ENCODE results near the gene ZNF804A. TPM values are rescaled to one million over a fixed set of nuclear protein-coding genes. Genes with fewer than 3 reads are reported as not detected.
"Not testable (repeated sequence)": the region's sequence is repeated elsewhere in the genome, so short reads cannot be mapped to it uniquely, and the experiment has no call there.

Gene ZNF804A
- total RNA-seq, 2 experiments from 2014 or later: not detected

DNA sequence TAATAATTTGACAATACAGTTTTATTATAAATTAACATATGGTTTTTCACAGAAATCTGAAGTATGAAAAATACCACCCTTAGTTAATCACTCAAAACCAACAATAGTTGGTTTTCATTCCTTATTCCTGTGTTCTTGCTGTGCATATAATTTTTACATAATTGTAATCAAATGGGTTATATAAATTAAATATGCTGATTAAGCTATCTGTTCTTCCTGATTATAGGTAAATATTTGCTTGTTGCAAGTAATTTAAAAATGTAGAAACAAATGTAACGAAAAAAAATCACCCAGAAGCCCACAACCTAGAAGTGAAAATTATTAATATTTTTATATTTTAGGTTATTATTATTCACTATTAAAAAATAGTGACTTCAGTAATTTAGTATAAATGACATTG is 98.3 kb downstream of the ZNF804A start:
- Mint-ChIP-seq H3K9me3 (ENCODE audit: low read depth) (no peaks in the 10 kb centered on the region), H3K27me3 (no peaks in the 10 kb centered on the region), H3K27ac (no peak overlapping the region), H3K36me3 (no peaks in the 10 kb centered on the region), H3K4me1 (no peaks in the 10 kb centered on the region), H3K4me3 (no peak overlapping the region)
- CTCF ChIA-PET: no interaction called here
- no peak for DNase-seq
- ATAC-seq: no peak

DNA sequence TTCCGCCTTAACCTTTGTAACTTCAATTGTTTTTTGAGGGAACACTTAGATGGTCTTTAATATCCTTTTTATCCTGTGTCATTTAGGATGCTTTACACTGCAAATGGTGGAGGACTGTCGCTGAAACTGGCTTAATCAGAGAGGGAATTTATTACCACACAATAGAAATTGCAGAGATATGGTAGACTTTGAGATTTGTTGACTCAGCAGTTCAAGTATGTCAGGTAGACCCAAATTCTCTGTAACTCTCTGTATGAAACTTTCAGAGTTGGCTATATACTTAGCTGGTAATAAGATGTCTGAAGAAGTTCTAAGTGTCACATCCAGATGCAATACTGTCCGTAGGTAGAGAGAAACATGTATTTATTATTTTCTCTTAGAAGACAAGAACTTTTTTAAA is 100.1 kb downstream of the ZNF804A start:
- no peaks in the 10 kb centered on the region for H3K27me3 Mint-ChIP-seq
- H3K27ac Mint-ChIP-seq: no peak overlapping the region
- CTCF ChIA-PET: no interaction called here
- H3K4me1 Mint-ChIP-seq: no peaks in the 10 kb centered on the region
- DNase-seq (no peak), ATAC-seq (no peak)
- H3K36me3 Mint-ChIP-seq: no peaks in the 10 kb centered on the region
- no peaks in the 10 kb centered on the region for H3K9me3 Mint-ChIP-seq (ENCODE audit: low read depth)
- H3K4me3 Mint-ChIP-seq: no peak overlapping the region

DNA sequence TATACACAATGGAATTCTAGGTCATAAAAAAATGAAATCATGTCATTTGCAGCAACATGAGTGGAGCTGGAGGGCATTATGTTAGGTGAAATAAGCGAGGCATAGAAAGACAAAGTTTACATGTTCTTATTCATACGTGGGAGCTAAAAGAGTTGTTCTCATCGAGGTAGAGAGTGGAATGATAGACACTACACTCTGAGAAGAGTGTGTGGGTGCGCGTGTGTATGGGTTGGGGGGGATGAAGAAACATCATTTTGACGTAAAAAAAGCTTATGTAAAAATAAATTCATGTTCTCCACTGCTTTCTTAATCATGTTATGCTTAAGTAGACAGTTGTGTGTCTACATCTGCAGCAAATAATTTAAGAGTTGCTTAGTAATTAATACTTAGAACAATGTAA is 123.6 kb downstream of the ZNF804A start:
- DNase-seq (no peak), ATAC-seq (no peak)
- Mint-ChIP-seq H3K27me3 (no peaks in the 10 kb centered on the region), H3K36me3 (no peaks in the 10 kb centered on the region), H3K4me1 (no peaks in the 10 kb centered on the region), H3K9me3 (ENCODE audit: low read depth) (peaks cover 18% of the 10 kb centered on the region), H3K27ac (no peak overlapping the region), H3K4me3 (no peak overlapping the region)
- CTCF ChIA-PET: no interaction called here

DNA sequence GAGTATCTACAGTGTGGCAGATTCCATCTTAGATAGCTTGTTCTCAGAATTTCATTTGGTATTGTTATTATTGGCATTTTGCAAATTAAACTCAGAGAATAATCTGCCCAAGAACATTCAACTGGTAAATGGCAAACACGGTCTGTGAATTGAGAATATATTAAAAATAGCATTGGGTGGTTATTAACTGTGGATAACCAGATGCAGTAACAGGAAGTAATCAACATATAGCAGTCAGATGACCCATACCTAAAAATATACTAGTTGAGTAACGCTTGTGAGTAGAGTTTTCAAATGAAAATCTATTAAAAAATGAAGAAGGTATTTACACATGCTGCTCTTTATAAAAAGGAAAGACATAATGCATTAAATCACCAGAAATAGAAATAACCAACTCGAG is 129.5 kb downstream of the ZNF804A start:
- no peak overlapping the region for H3K27ac Mint-ChIP-seq
- ATAC-seq (no peak), DNase-seq (no peak)
- CTCF ChIA-PET: no interaction called here
- no peaks in the 10 kb centered on the region for H3K36me3 Mint-ChIP-seq
- H3K4me1 Mint-ChIP-seq: no peaks in the 10 kb centered on the region
- H3K9me3 Mint-ChIP-seq (ENCODE audit: low read depth): peaks cover 5% of the 10 kb centered on the region
- no peaks in the 10 kb centered on the region for H3K27me3 Mint-ChIP-seq
- H3K4me3 Mint-ChIP-seq: no peak overlapping the region

- Mint-ChIP-seq H3K4me3 (no peak overlapping the region), H3K36me3 (no peaks in the 10 kb centered on the region), H3K27ac (no peak overlapping the region), H3K4me1 (no peaks in the 10 kb centered on the region), H3K9me3 (ENCODE audit: low read depth) (peaks cover 5% of the 10 kb centered on the region), H3K27me3 (no peaks in the 10 kb centered on the region)
- no peak for ATAC-seq
- CTCF ChIA-PET: no interaction called here
- no peak for DNase-seq
Measured at GRCh38 chr2:184728411-184728810, 130.1 kb downstream of the ZNF804A start.

GRCh38 chr2:184729581-184729980 is 131.3 kb downstream of the ZNF804A start:
- H3K27ac Mint-ChIP-seq: no peak overlapping the region
- no peaks in the 10 kb centered on the region for H3K36me3 Mint-ChIP-seq

DNA sequence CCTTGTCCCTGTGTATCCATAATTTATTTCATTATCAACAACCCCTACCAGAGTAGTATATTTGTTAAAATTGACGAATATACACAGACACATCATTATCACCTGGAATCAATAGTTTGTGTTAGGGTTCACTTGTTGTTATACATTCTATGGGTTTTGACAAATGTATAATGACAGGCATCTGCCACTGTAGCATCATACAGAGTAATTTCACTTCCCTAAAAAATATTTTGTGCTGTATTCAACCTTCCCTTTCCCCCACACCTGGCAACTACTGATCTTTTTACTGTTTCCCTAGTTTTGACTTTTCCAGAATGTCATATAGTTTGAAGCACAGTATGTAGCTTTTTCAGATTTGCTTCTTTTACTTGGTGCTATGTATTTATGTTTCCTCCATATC is 132.0 kb downstream of the ZNF804A start:
- H3K4me1 Mint-ChIP-seq: no peaks in the 10 kb centered on the region
- H3K9me3 Mint-ChIP-seq (ENCODE audit: low read depth): peaks cover 3% of the 10 kb centered on the region
- H3K36me3 Mint-ChIP-seq: no peaks in the 10 kb centered on the region
- no peaks in the 10 kb centered on the region for H3K27me3 Mint-ChIP-seq
- no peak overlapping the region for H3K27ac Mint-ChIP-seq
- ATAC-seq: no peak
- H3K4me3 Mint-ChIP-seq: no peak overlapping the region
- DNase-seq: no peak
- CTCF ChIA-PET: no interaction called here

More at GRCh38 chr2:184729581-184729980, 131.3 kb downstream of the ZNF804A start:
- H3K9me3 Mint-ChIP-seq (ENCODE audit: low read depth): peaks cover 4% of the 10 kb centered on the region
- H3K4me3 Mint-ChIP-seq: no peak overlapping the region
- no peak for ATAC-seq
- DNase-seq: no peak
- no peaks in the 10 kb centered on the region for H3K4me1 Mint-ChIP-seq
- CTCF ChIA-PET: no interaction called here
- H3K27me3 Mint-ChIP-seq: no peaks in the 10 kb centered on the region

GRCh38 chr2:184734338-184734737 is 136.0 kb downstream of the ZNF804A start:
- no peak for DNase-seq
- no peak overlapping the region for H3K4me3 Mint-ChIP-seq
- no peaks in the 10 kb centered on the region for H3K36me3 Mint-ChIP-seq
- H3K9me3 Mint-ChIP-seq (ENCODE audit: low read depth): peaks cover 2% of the 10 kb centered on the region
- CTCF ChIA-PET: no interaction called here
- H3K27ac Mint-ChIP-seq: no peak overlapping the region
- no peaks in the 10 kb centered on the region for H3K4me1 Mint-ChIP-seq
- ATAC-seq: no peak
- H3K27me3 Mint-ChIP-seq: no peaks in the 10 kb centered on the region

DNA sequence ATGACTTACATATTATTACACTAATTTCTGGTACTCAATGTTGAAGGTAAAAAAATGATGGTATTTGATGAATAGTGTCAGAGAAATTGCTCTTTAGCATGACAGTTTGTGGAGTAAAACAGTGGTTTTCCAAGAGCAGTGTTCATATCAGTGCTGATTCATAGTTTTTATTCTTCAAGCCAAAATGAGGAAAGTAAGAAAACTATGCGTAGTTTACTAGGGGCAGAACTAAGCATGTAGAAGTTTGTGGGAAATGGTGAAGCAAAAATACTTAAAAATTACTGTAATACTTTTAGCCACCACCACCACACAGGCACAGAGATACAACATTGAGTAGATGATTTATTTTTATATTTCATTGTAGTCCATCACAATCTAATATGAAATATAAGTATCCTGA is 137.3 kb downstream of the ZNF804A start:
- Mint-ChIP-seq H3K4me1 (no peaks in the 10 kb centered on the region), H3K4me3 (no peak overlapping the region), H3K9me3 (ENCODE audit: low read depth) (peaks cover 4% of the 10 kb centered on the region), H3K27me3 (no peaks in the 10 kb centered on the region), H3K36me3 (no peaks in the 10 kb centered on the region), H3K27ac (no peak overlapping the region)
- DNase-seq: no peak
- CTCF ChIA-PET: interaction anchor here (0.7 kb wide), 1 partner anchor 346 kb away, joined by 3 read pairs; no protein-coding TSS in a partner anchor
- no peak for ATAC-seq

DNA sequence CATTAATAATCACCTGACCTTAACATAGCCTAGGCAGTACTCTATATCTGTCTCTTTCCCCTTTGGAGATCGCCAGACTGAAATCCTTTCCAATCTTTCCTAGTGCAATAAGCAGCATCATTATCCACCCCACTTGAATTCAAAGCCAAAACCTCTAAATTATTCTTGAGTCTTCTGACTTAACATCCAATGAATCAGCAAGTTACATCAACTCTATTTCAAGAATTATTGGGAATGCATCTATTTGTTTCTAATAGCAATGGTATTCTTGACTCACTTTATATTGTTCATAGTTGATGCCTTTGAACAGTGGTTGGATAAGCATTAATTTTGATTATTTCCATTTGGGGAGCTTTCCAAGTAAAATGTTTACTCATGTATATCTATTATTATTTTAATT is 144.8 kb downstream of the ZNF804A start:
- H3K27me3 Mint-ChIP-seq: no peaks in the 10 kb centered on the region
- no peak for ATAC-seq
- H3K27ac Mint-ChIP-seq: no peak overlapping the region

GRCh38 chr2:184756161-184756560 is 157.8 kb downstream of the ZNF804A start:
- Mint-ChIP-seq H3K4me1 (no peaks in the 10 kb centered on the region), H3K4me3 (no peak overlapping the region), H3K36me3 (no peaks in the 10 kb centered on the region), H3K9me3 (ENCODE audit: low read depth) (peaks cover 6% of the 10 kb centered on the region), H3K27me3 (no peaks in the 10 kb centered on the region), H3K27ac (no peak overlapping the region)
- ATAC-seq (no peak), DNase-seq (no peak)
- CTCF ChIA-PET: no interaction called here

More for the DNA sequence above, 144.8 kb downstream of the ZNF804A start:
- Mint-ChIP-seq H3K9me3 (ENCODE audit: low read depth) (peaks cover 5% of the 10 kb centered on the region), H3K36me3 (no peaks in the 10 kb centered on the region), H3K4me1 (no peaks in the 10 kb centered on the region), H3K4me3 (no peak overlapping the region)
- CTCF ChIA-PET: no interaction called here
- no peak for DNase-seq

- Mint-ChIP-seq H3K4me1 (no peaks in the 10 kb centered on the region), H3K36me3 (no peaks in the 10 kb centered on the region), H3K27ac (no peak overlapping the region), H3K27me3 (no peaks in the 10 kb centered on the region), H3K9me3 (ENCODE audit: low read depth) (peaks cover 4% of the 10 kb centered on the region), H3K4me3 (no peak overlapping the region)
- ATAC-seq: no peak
- DNase-seq: no peak
- CTCF ChIA-PET: no interaction called here
Measured at GRCh38 chr2:184756885-184757284, 158.6 kb downstream of the ZNF804A start.

GRCh38 chr2:184759557-184760255 is 161.4 kb downstream of the ZNF804A start:
- H3K27ac Mint-ChIP-seq; ATAC-seq; H3K4me3 Mint-ChIP-seq; CTCF ChIA-PET; H3K9me3 Mint-ChIP-seq (ENCODE audit: low read depth); H3K36me3 Mint-ChIP-seq; H3K4me1 Mint-ChIP-seq; DNase-seq; H3K27me3 Mint-ChIP-seq: not testable (repeated sequence)

GRCh38 chr2:184760931-184761330 is 162.6 kb downstream of the ZNF804A start:
- H3K4me3 Mint-ChIP-seq: no peak overlapping the region

More at GRCh38 chr2:184760931-184761330, 162.6 kb downstream of the ZNF804A start:
- no peaks in the 10 kb centered on the region for H3K27me3 Mint-ChIP-seq
- ATAC-seq (no peak), DNase-seq (no peak)
- CTCF ChIA-PET: no interaction called here
- no peaks in the 10 kb centered on the region for H3K4me1 Mint-ChIP-seq
- no peaks in the 10 kb centered on the region for H3K9me3 Mint-ChIP-seq (ENCODE audit: low read depth)
- no peak overlapping the region for H3K27ac Mint-ChIP-seq
- H3K36me3 Mint-ChIP-seq: no peaks in the 10 kb centered on the region
